Stomach (tissue), 4 donors: Measurements from ENCODE around the gene SLC16A5.

Experiments
- POLR2AphosphoS5 ChIP-seq, 3 donors: sonication (generic); formaldehyde crosslinking; IDR thresholded peaks; one replicate each; pipeline ENCODE4 v1.6.1; 2016; ENCODE audit warnings: antibody characterized with exemption in 3 of 3
- TF ChIP-seq, protein P1 (sequence below), 7 experiments: fragments of 450-650 bp in 4 of 7; fragments of 200-600 bp in 3 of 7; sonication (generic) in 3 of 7; IDR thresholded peaks; one replicate each; pipeline ENCODE4 v1.5.1; 2016 to 2019; ENCODE audit warnings: antibody characterized with exemption in 7 of 7, control low read depth in 2 of 7, mild to moderate bottlenecking in 1 of 7

DNA sequence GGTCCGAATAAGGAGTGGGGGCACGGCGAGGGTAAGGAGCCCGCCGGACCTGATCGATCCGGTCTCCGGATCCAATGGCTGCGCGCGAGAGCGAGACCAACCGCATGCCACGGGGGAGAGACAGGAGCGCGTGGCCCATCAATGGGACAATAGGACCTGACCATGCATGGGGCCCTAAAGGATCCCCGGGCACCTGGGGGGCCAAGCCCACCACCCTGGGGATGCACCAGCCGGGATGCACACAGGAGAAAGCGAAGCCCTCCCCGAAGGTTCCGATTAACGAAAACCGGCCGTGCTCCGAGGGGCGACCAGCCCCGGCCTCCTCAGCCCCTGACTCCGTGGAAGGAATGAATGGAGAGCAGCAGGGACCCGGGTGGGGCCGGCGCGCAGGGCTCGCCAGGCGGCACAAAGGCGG, 66.0 kb downstream of the SLC16A5 start:
- TF ChIP-seq, protein P1, sequence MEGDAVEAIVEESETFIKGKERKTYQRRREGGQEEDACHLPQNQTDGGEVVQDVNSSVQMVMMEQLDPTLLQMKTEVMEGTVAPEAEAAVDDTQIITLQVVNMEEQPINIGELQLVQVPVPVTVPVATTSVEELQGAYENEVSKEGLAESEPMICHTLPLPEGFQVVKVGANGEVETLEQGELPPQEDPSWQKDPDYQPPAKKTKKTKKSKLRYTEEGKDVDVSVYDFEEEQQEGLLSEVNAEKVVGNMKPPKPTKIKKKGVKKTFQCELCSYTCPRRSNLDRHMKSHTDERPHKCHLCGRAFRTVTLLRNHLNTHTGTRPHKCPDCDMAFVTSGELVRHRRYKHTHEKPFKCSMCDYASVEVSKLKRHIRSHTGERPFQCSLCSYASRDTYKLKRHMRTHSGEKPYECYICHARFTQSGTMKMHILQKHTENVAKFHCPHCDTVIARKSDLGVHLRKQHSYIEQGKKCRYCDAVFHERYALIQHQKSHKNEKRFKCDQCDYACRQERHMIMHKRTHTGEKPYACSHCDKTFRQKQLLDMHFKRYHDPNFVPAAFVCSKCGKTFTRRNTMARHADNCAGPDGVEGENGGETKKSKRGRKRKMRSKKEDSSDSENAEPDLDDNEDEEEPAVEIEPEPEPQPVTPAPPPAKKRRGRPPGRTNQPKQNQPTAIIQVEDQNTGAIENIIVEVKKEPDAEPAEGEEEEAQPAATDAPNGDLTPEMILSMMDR (IDR thresholded peaks at IDR 0.05): no peak
- TF ChIP-seq POLR2AphosphoS5 (IDR thresholded peaks at IDR 0.05): no peak
